A673 (cell line): ENCODE results near the gene NCAPD2.
"Not testable (repeated sequence)": the region's sequence is repeated elsewhere in the genome, so short reads cannot be mapped to it uniquely, and the experiment has no call there.

Source experiments
- EZH2 ChIP-seq: fragments of 200-600 bp; sonication (generic); IDR thresholded peaks from 2 replicates; pipeline ENCODE4 v1.6.1; 2017; ENCODE audit warnings: borderline replicate concordance, low read depth, mild to moderate bottlenecking, mixed read lengths, antibody characterized with exemption, low read length; ENCODE audit not compliant: poor library complexity, severe bottlenecking
- TF ChIP-seq, protein P1 (sequence below): fragments of 300-800, 200-600 bp; sonication (generic); conservative IDR thresholded peaks from 2 replicates; pipeline ENCODE4 v1.5.1; 2017; ENCODE audit warnings: low read depth, mild to moderate bottlenecking, antibody characterized with exemption, low read length, moderate library complexity, mixed read lengths

- TF ChIP-seq EZH2, result not testable (repeated sequence)
- TF ChIP-seq, protein P1, sequence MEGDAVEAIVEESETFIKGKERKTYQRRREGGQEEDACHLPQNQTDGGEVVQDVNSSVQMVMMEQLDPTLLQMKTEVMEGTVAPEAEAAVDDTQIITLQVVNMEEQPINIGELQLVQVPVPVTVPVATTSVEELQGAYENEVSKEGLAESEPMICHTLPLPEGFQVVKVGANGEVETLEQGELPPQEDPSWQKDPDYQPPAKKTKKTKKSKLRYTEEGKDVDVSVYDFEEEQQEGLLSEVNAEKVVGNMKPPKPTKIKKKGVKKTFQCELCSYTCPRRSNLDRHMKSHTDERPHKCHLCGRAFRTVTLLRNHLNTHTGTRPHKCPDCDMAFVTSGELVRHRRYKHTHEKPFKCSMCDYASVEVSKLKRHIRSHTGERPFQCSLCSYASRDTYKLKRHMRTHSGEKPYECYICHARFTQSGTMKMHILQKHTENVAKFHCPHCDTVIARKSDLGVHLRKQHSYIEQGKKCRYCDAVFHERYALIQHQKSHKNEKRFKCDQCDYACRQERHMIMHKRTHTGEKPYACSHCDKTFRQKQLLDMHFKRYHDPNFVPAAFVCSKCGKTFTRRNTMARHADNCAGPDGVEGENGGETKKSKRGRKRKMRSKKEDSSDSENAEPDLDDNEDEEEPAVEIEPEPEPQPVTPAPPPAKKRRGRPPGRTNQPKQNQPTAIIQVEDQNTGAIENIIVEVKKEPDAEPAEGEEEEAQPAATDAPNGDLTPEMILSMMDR, result not testable (repeated sequence)
Measured at GRCh38 chr12:6490673-6491072, 3.2 kb upstream of the NCAPD2 start.
